K562 (cell line): ENCODE results near the gene SLC16A1. TPM values are rescaled to one million over a fixed set of nuclear protein-coding genes. Genes with fewer than 3 reads are reported as not detected.

Experiments
- ATAC-seq: fragments of 200-7000 bp; cut with Tn5 transposase; 3 replicates; pipeline ENCODE4 v1.9.1; 2020; ENCODE audit warnings: moderate library complexity
- BruUV-seq: library from RNA; stranded (reverse); fragments of 400-500 nt; replicated peaks from 2 replicates; lab custom pipeline; 2021; lab: Mats Ljungman, UMichigan
- CTCF ChIA-PET: fragments of 300-600 bp; formaldehyde crosslinking; extraction: SDS; loops from one replicate; lab custom pipeline; 2021; ENCODE audit warnings: low intra/inter-chr PET ratio; lab: Yijun Ruan, JAX
- POLR2A ChIA-PET: fragments of 300-600, 350-650 bp; sonication (Branson Sonifier 250); formaldehyde crosslinking; extraction: SDS; loops from one replicate; lab custom pipeline; 2021; ENCODE audit warnings: antibody characterized with exemption, inconsistent platforms; lab: Yijun Ruan, JAX
- DNase-seq, 4 experiments: peaks; one replicate each; pipeline versions ENCODE4 v3.0.0 to v3.0.0-alpha.2; 2011 to 2018; ENCODE audit warnings: low spot score in 3 of 4, mixed read lengths in 3 of 4; ENCODE audit errors: extremely low read depth in 1 of 4
- FAIRE-seq: peaks from 2 replicates; lab custom pipeline; 2011; peaks lifted over from hg19 to GRCh38; lab: Jason Lieb, UNC
- H2AFZ ChIP-seq: 2 replicates; pipeline ENCODE4 v1.6.0; 2011; ENCODE audit warnings: low read depth, low read length, control low read depth, inconsistent platforms
- H3K27ac ChIP-seq: fragments of 200-600 bp; 3 replicates; pipeline ENCODE4 v1.8.0; 2011; ENCODE audit warnings: low read depth, mild to moderate bottlenecking, control low read depth, inconsistent platforms, low read length, moderate library complexity, mixed read lengths; ENCODE audit errors: extremely low read depth
- H3K27me3 ChIP-seq, 2 experiments: fragments of 300-600 bp in 1 of 2; 2 replicates in 1 of 2; 3 replicates in 1 of 2; pipeline versions ENCODE4 v1.6.0 to v1.8.0; 2011; ENCODE audit warnings: inconsistent platforms in 2 of 2, low read length in 2 of 2, mild to moderate bottlenecking in 1 of 2, mixed read lengths in 1 of 2, moderate library complexity in 1 of 2; ENCODE audit not compliant: control insufficient read depth in 2 of 2, insufficient read depth in 2 of 2
- H3K36me3 ChIP-seq: fragments of 300-600 bp; 3 replicates; pipeline ENCODE4 v1.8.0; 2011; ENCODE audit warnings: mild to moderate bottlenecking, low read length, inconsistent platforms; ENCODE audit not compliant: control insufficient read depth, insufficient read depth
- H3K4me1 ChIP-seq, 2 experiments: fragments of 200-600 bp in 1 of 2; replicated peaks in 1 of 2; 2 replicates in 1 of 2; 3 replicates in 1 of 2; pipeline versions ENCODE4 v1.5.1 to v1.8.0; 2011; ENCODE audit warnings: inconsistent platforms in 2 of 2, low read length in 2 of 2, mild to moderate bottlenecking in 1 of 2, mixed read lengths in 1 of 2, moderate library complexity in 1 of 2; ENCODE audit not compliant: control insufficient read depth in 2 of 2, insufficient read depth in 2 of 2
- H3K4me2 ChIP-seq: 2 replicates; pipeline ENCODE4 v1.6.1; 2011; ENCODE audit warnings: low read length, control low read depth, inconsistent platforms, mixed read lengths; ENCODE audit not compliant: insufficient read depth
- H3K4me3 ChIP-seq: fragments of 200-600 bp; sonication (generic), shearing (Covaris generic); 2 replicates; pipeline ENCODE4 v1.5.1; 2016; ENCODE audit warnings: control low read depth, inconsistent platforms
- H3K79me2 ChIP-seq: fragments of 200-600 bp; 3 replicates; pipeline ENCODE4 v1.8.0; 2011; ENCODE audit warnings: low read length, inconsistent platforms; ENCODE audit not compliant: control insufficient read depth, insufficient read depth
- H3K9ac ChIP-seq, 2 experiments: 2 replicates each; pipeline versions ENCODE4 v1.6.0 to v1.6.1; 2011; ENCODE audit warnings: low read depth in 2 of 2, low read length in 2 of 2, control low read depth in 1 of 2, inconsistent platforms in 1 of 2, mild to moderate bottlenecking in 1 of 2, mixed read lengths in 1 of 2; ENCODE audit not compliant: insufficient read depth in 1 of 2
- H3K9me1 ChIP-seq: one replicate; pipeline ENCODE4 v1.6.0; 2011; ENCODE audit warnings: inconsistent platforms, mild to moderate bottlenecking, low read length, moderate library complexity; ENCODE audit not compliant: control insufficient read depth, insufficient read depth
- H3K9me3 ChIP-seq: replicated peaks from 2 replicates; pipeline ENCODE4 v1.5.1; 2011; ENCODE audit warnings: low read depth, low read length, inconsistent platforms; ENCODE audit not compliant: control insufficient read depth, insufficient read depth
- H4K20me1 ChIP-seq: replicated peaks from 2 replicates; pipeline ENCODE4 v1.6.1; 2011; ENCODE audit warnings: low read length, inconsistent platforms, mixed read lengths; ENCODE audit not compliant: control insufficient read depth, insufficient read depth
- CBX2 ChIP-seq: fragments of 200-600 bp; sonication (generic); IDR thresholded peaks from one replicate; pipeline ENCODE4 v1.6.1; 2012; ENCODE audit warnings: mild to moderate bottlenecking, low read length, inconsistent platforms; ENCODE audit not compliant: insufficient read depth, poor library complexity, severe bottlenecking
- EGR1 ChIP-seq: fragments of 450-650 bp; conservative IDR thresholded peaks from 2 replicates; pipeline ENCODE4 v1.6.1; 2017; ENCODE audit warnings: mild to moderate bottlenecking
- FOXK2 ChIP-seq, 2 experiments: fragments of 450-650 bp; IDR thresholded peaks in 1 of 2; conservative IDR thresholded peaks in 1 of 2; 2 replicates each; pipeline ENCODE4 v1.6.1; 2016; ENCODE audit warnings: low read depth in 2 of 2, mild to moderate bottlenecking in 1 of 2
- HMG20A ChIP-seq: fragments of 450-650 bp; formaldehyde crosslinking; conservative IDR thresholded peaks from 2 replicates; pipeline ENCODE4 v1.4.0; 2020; ENCODE audit warnings: mild to moderate bottlenecking, mixed read lengths
- KAT7 ChIP-seq: sonication (generic); formaldehyde crosslinking; IDR thresholded peaks from 2 replicates; pipeline ENCODE4 v1.8.0; 2022; ENCODE audit warnings: missing genetic modification reagents, mild to moderate bottlenecking, borderline replicate concordance
- KDM1A ChIP-seq, 2 experiments: fragments of 450-650 bp; IDR thresholded peaks; 2 replicates each; pipeline ENCODE4 v1.6.1; 2016; ENCODE audit warnings: mild to moderate bottlenecking in 2 of 2
- LEF1 ChIP-seq: fragments of 450-650 bp; IDR thresholded peaks from 2 replicates; pipeline ENCODE4 v1.6.1; 2016; ENCODE audit warnings: mild to moderate bottlenecking
- MCM7 ChIP-seq, 2 experiments: fragments of 450-650 bp; IDR thresholded peaks; 2 replicates each; pipeline ENCODE4 v1.6.1; 2016 to 2018
- MTA3 ChIP-seq: fragments of 450-650 bp; formaldehyde crosslinking; IDR thresholded peaks from 2 replicates; pipeline ENCODE4 v1.6.1; 2017; ENCODE audit warnings: mild to moderate bottlenecking, borderline replicate concordance
- RBM25 ChIP-seq: fragments of 200-400 bp; formaldehyde crosslinking; IDR thresholded peaks from 2 replicates; pipeline ENCODE4 v1.6.1; 2018; ENCODE audit warnings: low read length, low read depth, moderate library complexity; ENCODE audit not compliant: severe bottlenecking
- RNF2 ChIP-seq: sonication (generic); IDR thresholded peaks from 2 replicates; pipeline ENCODE4 v1.6.1; 2016
- SMARCE1 ChIP-seq: fragments of 450-650 bp; IDR thresholded peaks from 2 replicates; pipeline ENCODE4 v1.7.1; 2016; ENCODE audit warnings: mild to moderate bottlenecking
- TRIM24 ChIP-seq, 2 experiments: fragments of 450-650 bp; IDR thresholded peaks; 2 replicates each; pipeline ENCODE4 v1.6.1; 2016
- VEZF1 ChIP-seq: fragments of 200-800 bp; sonication (Bioruptor generic); IDR thresholded peaks from 2 replicates; pipeline ENCODE4 v1.6.1; 2017; ENCODE audit warnings: missing genetic modification characterization, missing compliant biosample characterization
- ZKSCAN1 ChIP-seq: fragments of 150-350 bp; IDR thresholded peaks from 2 replicates; pipeline ENCODE4 v1.6.1; 2016; ENCODE audit warnings: low read depth, low read length
- ZNF12 ChIP-seq: sonication (generic); formaldehyde crosslinking; IDR thresholded peaks from 2 replicates; pipeline ENCODE4 v1.4.0; 2020; ENCODE audit warnings: mild to moderate bottlenecking, missing genetic modification reagents
- ZNF354B ChIP-seq: fragments of 250-450 bp; sonication (Bioruptor Pico); IDR thresholded peaks from 2 replicates; pipeline ENCODE4 v1.4.0; 2020
- ZNF740 ChIP-seq, 3 experiments: fragments of 200-800 bp in 1 of 3; sonication (Bioruptor generic) in 1 of 3; sonication (generic) in 1 of 3; formaldehyde crosslinking in 1 of 3; IDR thresholded peaks; 2 replicates each; pipeline versions ENCODE4 v1.6.1 to v1.8.0; 2016 to 2022; ENCODE audit warnings: mild to moderate bottlenecking in 2 of 3, missing compliant biosample characterization in 2 of 3, missing genetic modification characterization in 2 of 3, missing genetic modification reagents in 1 of 3
- WGBS: fragments of 100-300 bp; shearing (Covaris generic); methylation state at CpG from one replicate; pipeline ENCODE4 v1.1.6; 2016; ENCODE audit warnings: low coverage, mixed read lengths; ENCODE audit not compliant: insufficient coverage; ENCODE audit errors: missing lambda C conversion rate; 5-methylcytosine and 5-hydroxymethylcytosine counted together
- in situ Hi-C: fragments of 300-500 bp; cut with MboI; formaldehyde crosslinking; loops from 4 replicates; pipeline ENCODE4 v1.15.0; 2018; ENCODE audit warnings: inconsistent platforms, mixed read lengths
- intact Hi-C: fragments of 100-400 bp; cut with micrococcal nuclease; formaldehyde crosslinking; loops from 2 replicates; pipeline ENCODE4 v1.14.2; 2022
- polyA plus RNA-seq, 8 experiments: library from polyadenylated mRNA; depleted of rRNA in 4 of 8; stranded (reverse) in 5 of 8; unstranded in 3 of 8; fragments of >200 nt; fragmentation: Nextera tagmentation in 2 of 8; fragmentation: Illumina TruSeq in 1 of 8; extraction: Ambion mirVana in 2 of 8; extraction: Trizol in 1 of 8; gene quantifications; 2 replicates each; pipeline versions ENCODE4 v1.2.1 to v1.2.3, GENCODE V29; 2011 to 2014; ENCODE audit warnings: inconsistent platforms in 1 of 8, missing spikeins in 1 of 8
- total RNA-seq, 7 experiments: library from RNA; depleted of rRNA in 6 of 7; stranded (reverse); fragments of >200 nt in 6 of 7; fragmentation: Illumina TruSeq in 2 of 7; extraction: Trizol in 2 of 7; gene quantifications; 2 replicates each; pipeline versions ENCODE4 v1.2.1 to v1.2.3, GENCODE V29; 2011 to 2021; ENCODE audit warnings: low replicate concordance in 1 of 7

Gene SLC16A1
- total and polyA plus RNA-seq, 9 of the 15 experiments (the other 6 are each of a cell fraction or from before 2014, with no cell fraction given) = 73.1 to 244 (median 117) TPM

GRCh38 chr1:112957133-112957812 lies 1.3 kb upstream of the SLC16A1 start:
- BruUV-seq = no TSS peak
- ChIA-PET POLR2A (interaction anchor here (0.5 to 2.9 kb wide), 7 partner anchors 9 to 140 kb away, joined by 3 to 20 read pairs (median 4); partner anchors contain the start of gene LRIG2), CTCF (no interaction called here)
- peak in 3 of 4 experiments; percentile 34 to 74 (median 64) for DNase-seq
- H3K27ac ChIP-seq = peak overlapping the region; percentile 96
- peaks cover 84% of the 10 kb centered on the region for H3K79me2 ChIP-seq
- H3K4me1 ChIP-seq = peaks cover 19 to 20% of the 10 kb centered on the region in 2 experiments; a peak in 4 of 5 replicates
- ATAC-seq = peak; percentile 9
- peak overlapping the region; percentile 74 for H3K4me3 ChIP-seq
- H3K9me1 ChIP-seq = no peaks in the 10 kb centered on the region
- FAIRE-seq = peak; percentile 78
- peak overlapping the region; percentile 89 to 99 for H3K9ac ChIP-seq
- H4K20me1 ChIP-seq = peaks cover 7% of the 10 kb centered on the region; the same call in 1 of the 2 replicates
- no peaks in the 10 kb centered on the region for H3K9me3 ChIP-seq
- WGBS = 1% methylated on average over 10 of the region's 11 CpGs
- peak overlapping the region; percentile 89 for H3K4me2 ChIP-seq
- H2AFZ ChIP-seq = peak overlapping the region; percentile 94
- in situ Hi-C loops (loop anchor here (5.0 kb wide), 1 partner anchor 85 kb away; no protein-coding TSS in a partner anchor), intact Hi-C loops (loop anchor here (5.0 kb wide), 1 partner anchor 240 kb away; the partner anchor contains the start of gene PPM1J)
- H3K36me3 ChIP-seq = peaks cover 38% of the 10 kb centered on the region; the same call in 2 of the 3 replicates
- H3K27me3 ChIP-seq = no peaks in the 10 kb centered on the region
- TF ChIP-seq ZNF740 (CRISPR knock-in tag; IDR thresholded peaks at IDR 0.05) (peak; percentile 82), ZNF740 (tag; IDR thresholded peaks at IDR 0.05) (peak in 1 of 2 experiments; percentile 52; a peak in 1 of 4 replicates), FOXK2 (conservative IDR thresholded peaks at IDR 0.05 in 1 of 2, IDR thresholded peaks at IDR 0.05 in 1 of 2; ENCODE audit: low read depth in 2 of 2) (peak; percentile 50 to 51; a peak in 3 of 4 replicates), VEZF1 (CRISPR knock-in tag) (peak; percentile 71), SMARCE1 (0 out of 2 replicates have a peak, but pooled peaks have one; percentile 8), RNF2 (peak; percentile 10; the same call in 1 of the 2 replicates), MTA3 (peak; percentile 56; the same call in 1 of the 2 replicates), KDM1A (IDR thresholded peaks at IDR 0.05) (peak; percentile 89 to 99), HMG20A (CRISPR knock-in tag) (no peak), TRIM24 (IDR thresholded peaks at IDR 0.05) (0 out of 4 replicates have a peak, but pooled peaks of 1 of the 2 experiments have one; percentile 12), ZKSCAN1 (no peak), RBM25 (peak; percentile 19), LEF1 (peak; percentile 75), CBX2 (no peak), ZNF12 (no peak), EGR1 (peak; percentile 92), KAT7 (CRISPR knock-in tag) (no peak), MCM7 (IDR thresholded peaks at IDR 0.05) (no peak), ZNF354B (CRISPR knock-in tag) (no peak)
